ENCODE measurements around the gene INO80C.

DNA sequence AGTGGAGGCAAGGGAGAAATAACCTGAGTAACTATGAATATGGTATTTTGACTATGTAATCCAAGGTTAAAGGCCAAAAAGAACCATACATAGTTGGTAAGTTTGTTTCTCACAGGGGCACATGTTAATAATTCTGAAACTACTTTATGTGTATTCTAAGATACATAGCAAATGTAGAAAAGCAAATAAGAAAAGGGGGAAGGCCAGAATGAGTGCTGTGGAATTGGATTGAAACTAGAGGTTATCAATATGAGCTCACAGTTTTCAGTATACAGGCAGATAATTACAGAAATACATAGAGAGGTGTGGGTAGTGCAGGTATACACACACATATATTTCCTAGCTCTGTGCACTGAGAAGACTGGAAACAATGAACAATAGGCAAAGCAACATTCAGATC lies 13.7 kb downstream of the INO80C start:
- TF ChIP-seq, protein P1, sequence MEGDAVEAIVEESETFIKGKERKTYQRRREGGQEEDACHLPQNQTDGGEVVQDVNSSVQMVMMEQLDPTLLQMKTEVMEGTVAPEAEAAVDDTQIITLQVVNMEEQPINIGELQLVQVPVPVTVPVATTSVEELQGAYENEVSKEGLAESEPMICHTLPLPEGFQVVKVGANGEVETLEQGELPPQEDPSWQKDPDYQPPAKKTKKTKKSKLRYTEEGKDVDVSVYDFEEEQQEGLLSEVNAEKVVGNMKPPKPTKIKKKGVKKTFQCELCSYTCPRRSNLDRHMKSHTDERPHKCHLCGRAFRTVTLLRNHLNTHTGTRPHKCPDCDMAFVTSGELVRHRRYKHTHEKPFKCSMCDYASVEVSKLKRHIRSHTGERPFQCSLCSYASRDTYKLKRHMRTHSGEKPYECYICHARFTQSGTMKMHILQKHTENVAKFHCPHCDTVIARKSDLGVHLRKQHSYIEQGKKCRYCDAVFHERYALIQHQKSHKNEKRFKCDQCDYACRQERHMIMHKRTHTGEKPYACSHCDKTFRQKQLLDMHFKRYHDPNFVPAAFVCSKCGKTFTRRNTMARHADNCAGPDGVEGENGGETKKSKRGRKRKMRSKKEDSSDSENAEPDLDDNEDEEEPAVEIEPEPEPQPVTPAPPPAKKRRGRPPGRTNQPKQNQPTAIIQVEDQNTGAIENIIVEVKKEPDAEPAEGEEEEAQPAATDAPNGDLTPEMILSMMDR (IDR thresholded peaks at IDR 0.05; ENCODE audit: low read length): no peak
- no peak for TF ChIP-seq EZH2 (optimal IDR thresholded peaks at IDR 0.05; ENCODE audit: low read depth, low read length)
- no peak for TF ChIP-seq EZH2phosphoT487 (IDR thresholded peaks at IDR 0.05; ENCODE audit: low read length)
